ENCODE data around the gene FIGN.

Gene FIGN

DNA sequence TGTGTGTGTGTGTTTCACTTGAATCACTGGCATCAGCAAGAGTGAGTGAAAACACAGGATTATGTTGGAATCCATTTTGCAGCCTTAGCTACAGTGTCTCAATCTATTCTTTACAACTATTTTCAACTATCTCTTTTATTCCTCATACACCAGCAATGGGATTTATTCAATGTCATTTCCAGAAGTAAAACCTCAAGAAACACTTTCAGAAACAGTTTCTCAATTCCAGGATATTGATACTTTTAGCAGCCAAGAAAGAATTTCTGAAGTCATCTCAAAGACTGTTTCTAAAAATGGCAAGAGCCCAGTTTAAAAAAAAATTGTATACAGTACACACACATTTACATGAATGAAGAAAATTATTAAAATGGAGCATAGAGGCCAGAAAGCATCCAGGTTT, 171.6 kb downstream of the FIGN start:
- ChIA-PET CTCF (interaction anchor here (1.0 to 1.4 kb wide), 2 partner anchors 23 to 30 kb away, joined by 3 read pairs; no protein-coding TSS in a partner anchor), POLR2A (no interaction called here)
- TF ChIP-seq, protein P1, sequence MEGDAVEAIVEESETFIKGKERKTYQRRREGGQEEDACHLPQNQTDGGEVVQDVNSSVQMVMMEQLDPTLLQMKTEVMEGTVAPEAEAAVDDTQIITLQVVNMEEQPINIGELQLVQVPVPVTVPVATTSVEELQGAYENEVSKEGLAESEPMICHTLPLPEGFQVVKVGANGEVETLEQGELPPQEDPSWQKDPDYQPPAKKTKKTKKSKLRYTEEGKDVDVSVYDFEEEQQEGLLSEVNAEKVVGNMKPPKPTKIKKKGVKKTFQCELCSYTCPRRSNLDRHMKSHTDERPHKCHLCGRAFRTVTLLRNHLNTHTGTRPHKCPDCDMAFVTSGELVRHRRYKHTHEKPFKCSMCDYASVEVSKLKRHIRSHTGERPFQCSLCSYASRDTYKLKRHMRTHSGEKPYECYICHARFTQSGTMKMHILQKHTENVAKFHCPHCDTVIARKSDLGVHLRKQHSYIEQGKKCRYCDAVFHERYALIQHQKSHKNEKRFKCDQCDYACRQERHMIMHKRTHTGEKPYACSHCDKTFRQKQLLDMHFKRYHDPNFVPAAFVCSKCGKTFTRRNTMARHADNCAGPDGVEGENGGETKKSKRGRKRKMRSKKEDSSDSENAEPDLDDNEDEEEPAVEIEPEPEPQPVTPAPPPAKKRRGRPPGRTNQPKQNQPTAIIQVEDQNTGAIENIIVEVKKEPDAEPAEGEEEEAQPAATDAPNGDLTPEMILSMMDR (IDR thresholded peaks at IDR 0.05; ENCODE audit: control extremely low read depth, extremely low read depth, low read depth, missing control alignments), result no peak
- DNase-seq (ENCODE audit: extremely low spot score), result no peak

DNA sequence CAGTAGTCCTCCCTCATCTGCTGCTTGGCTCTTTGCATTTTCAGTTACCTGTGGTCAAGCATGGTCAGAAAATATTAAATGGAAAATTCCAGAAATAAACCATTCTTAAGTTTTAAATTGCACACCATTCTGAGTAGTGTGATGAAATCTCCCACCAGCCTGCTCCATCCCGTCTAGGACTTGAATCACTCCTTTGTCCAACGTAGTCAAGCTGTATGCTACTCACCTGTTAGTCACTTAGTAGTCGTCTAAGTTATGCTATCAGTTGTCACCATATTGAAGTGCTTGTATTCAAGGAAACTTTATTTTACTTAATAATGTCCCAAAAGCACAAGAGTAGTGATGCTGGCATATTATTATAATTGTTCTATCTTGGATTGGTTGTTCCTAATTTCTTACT, 172.5 kb downstream of the FIGN start:
- TF ChIP-seq, protein P1 (IDR thresholded peaks at IDR 0.05; ENCODE audit: control extremely low read depth, extremely low read depth, low read depth, missing control alignments), result no peak
- CTCF ChIA-PET, result no interaction called here
- POLR2A ChIA-PET, result no interaction called here
- no peak for DNase-seq (ENCODE audit: extremely low spot score)

DNA sequence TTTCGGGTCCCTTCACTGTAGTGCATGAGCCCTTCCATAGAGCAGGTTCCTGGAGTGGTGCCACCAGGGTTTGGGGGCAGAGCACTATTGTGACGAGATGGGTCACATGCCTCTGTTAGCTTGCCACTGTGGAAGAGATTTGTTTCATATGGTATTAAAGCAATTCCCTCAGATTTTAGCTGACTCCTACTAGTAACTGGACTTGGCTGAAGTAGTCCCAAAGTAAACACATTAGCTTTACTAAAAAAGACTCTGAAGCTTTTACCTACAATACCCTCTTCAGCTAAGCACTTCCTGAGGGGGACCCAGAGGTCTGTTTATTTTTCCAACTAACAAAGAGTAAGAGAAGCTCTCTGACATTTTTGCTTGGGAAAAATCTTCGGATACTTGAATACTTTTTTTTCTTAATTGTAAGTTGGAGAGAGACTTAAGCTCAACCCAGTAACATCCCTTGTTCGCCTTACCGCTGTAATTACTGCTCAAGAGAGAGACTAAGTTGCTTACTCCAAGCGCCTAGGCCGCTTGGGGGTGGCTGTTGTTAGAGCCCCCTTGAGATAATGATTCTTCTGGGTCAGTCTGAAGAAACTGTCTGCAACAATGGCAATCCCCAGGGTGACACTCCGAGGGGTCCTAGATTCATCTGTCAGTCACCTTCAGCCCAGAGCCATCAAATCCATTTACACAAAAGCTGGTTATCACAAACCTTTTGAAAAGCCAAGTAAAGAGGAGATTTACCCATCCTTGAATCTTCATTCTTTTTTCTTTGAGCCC, 177.4 kb downstream of the FIGN start:
- DNase-seq (ENCODE audit: extremely low spot score), result no peak
- POLR2A ChIA-PET, result no interaction called here
- CTCF ChIA-PET, result interaction anchor here (0.7 to 1.6 kb wide), 3 partner anchors 11 to 16 kb away, joined by 3 read pairs; no protein-coding TSS in a partner anchor
- TF ChIP-seq, protein P1 (IDR thresholded peaks at IDR 0.05; ENCODE audit: control extremely low read depth, extremely low read depth, low read depth, missing control alignments), result no peak

DNA sequence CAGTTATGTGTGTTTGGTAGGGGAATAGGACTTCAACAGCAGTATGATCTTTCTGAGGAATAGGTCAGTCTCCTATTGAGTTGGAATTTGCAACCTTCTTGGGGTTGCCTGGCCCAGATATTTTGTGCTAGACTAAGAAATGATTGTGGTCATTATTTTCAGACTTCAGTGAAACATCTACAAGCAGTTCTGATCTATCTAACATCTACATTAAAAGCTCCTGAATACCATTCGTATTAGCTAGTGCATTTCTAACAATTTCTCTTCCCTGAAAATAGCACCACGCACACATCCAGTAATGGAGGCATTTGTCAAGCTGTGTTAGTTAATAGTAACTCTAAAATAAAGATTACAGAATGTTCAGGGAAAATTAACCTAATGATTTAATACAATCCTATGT, 179.3 kb downstream of the FIGN start:
- ChIA-PET POLR2A (no interaction called here), CTCF (interaction anchor here (1.6 to 2.0 kb wide), 2 partner anchors 13 to 95 kb away, joined by 3 to 6 read pairs; no protein-coding TSS in a partner anchor)
- DNase-seq (ENCODE audit: extremely low spot score), result no peak
- TF ChIP-seq, protein P1 (IDR thresholded peaks at IDR 0.05; ENCODE audit: control extremely low read depth, extremely low read depth, low read depth, missing control alignments), result no peak

DNA sequence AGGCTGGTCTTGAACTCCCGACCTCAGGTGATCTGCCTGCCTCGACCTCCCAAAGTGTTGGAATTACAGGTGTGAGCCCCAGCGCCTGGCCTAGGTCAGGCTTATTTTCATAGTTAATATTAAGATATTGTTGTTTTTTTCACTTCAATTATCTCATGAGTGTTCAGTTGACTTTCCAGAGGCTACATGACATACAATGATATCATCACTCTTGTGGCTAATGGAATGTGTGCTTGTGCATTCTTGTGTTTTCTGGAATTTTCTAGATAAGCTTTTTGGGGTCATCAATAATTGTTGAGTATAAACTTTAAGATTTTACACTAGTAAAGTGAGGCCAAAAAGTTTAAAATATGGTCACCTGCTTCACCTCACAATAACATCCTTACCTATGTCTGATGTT, 180.9 kb downstream of the FIGN start:
- TF ChIP-seq, protein P1 (IDR thresholded peaks at IDR 0.05; ENCODE audit: control extremely low read depth, extremely low read depth, low read depth, missing control alignments), result no peak
- POLR2A ChIA-PET, result no interaction called here
- CTCF ChIA-PET, result interaction anchor here (1.0 to 2.0 kb wide), 3 partner anchors 10 to 19 kb away, joined by 3 to 6 read pairs (median 4); no protein-coding TSS in a partner anchor
- DNase-seq (ENCODE audit: extremely low spot score), result no peak

DNA sequence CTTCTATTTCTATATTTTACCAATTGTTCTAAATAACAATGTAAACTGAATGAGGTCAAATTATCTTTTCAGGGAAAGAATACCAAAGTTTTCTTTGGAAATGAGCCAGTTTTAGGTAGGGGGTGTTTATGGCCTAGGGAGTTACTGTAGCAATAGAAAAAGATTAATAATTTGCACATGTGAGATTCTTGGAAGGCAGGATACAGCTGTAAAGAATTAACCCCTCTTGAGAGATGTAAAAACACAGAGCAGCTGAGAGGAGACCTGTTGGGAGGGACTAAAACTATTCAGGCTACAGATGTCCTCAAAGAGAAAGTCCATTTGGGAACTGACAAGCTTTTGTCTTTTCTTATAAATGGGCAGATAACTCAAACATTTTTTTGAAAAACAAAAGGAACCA, 182.2 kb downstream of the FIGN start:
- TF ChIP-seq, protein P1 (IDR thresholded peaks at IDR 0.05; ENCODE audit: control extremely low read depth, extremely low read depth, low read depth, missing control alignments), result no peak
- CTCF ChIA-PET, result no interaction called here
- POLR2A ChIA-PET, result no interaction called here
- no peak for DNase-seq (ENCODE audit: extremely low spot score)
